AG04449 (cell line): ENCODE measurements around the gene CAPN13.

Experiments
- CTCF ChIA-PET: fragments of 350-600 bp; formaldehyde crosslinking; extraction: SDS; loops from one replicate; lab custom pipeline; 2021; ENCODE audit warnings: antibody characterized with exemption; lab: Yijun Ruan, JAX
- POLR2A ChIA-PET: fragments of 400-600, 350-600 bp; formaldehyde crosslinking; extraction: SDS; loops from one replicate; lab custom pipeline; 2020; ENCODE audit warnings: antibody characterized with exemption, inconsistent platforms; lab: Yijun Ruan, JAX
- DNase-seq: peaks from one replicate; pipeline ENCODE4 v3.0.0-alpha.2; 2010; ENCODE audit warnings: low read depth, low spot score
- H3K4me3 ChIP-seq: 2 replicates; pipeline ENCODE4 v1.5.1; 2011; ENCODE audit warnings: low read depth, mild to moderate bottlenecking, control low read depth, low read length
- TF ChIP-seq, protein P1 (sequence below): IDR thresholded peaks from one replicate; pipeline ENCODE4 v1.5.1; 2011; ENCODE audit warnings: mild to moderate bottlenecking, moderate library complexity, low read length, control low read depth, inconsistent platforms; ENCODE audit not compliant: insufficient read depth; ENCODE audit errors: missing control alignments

Gene CAPN13

DNA sequence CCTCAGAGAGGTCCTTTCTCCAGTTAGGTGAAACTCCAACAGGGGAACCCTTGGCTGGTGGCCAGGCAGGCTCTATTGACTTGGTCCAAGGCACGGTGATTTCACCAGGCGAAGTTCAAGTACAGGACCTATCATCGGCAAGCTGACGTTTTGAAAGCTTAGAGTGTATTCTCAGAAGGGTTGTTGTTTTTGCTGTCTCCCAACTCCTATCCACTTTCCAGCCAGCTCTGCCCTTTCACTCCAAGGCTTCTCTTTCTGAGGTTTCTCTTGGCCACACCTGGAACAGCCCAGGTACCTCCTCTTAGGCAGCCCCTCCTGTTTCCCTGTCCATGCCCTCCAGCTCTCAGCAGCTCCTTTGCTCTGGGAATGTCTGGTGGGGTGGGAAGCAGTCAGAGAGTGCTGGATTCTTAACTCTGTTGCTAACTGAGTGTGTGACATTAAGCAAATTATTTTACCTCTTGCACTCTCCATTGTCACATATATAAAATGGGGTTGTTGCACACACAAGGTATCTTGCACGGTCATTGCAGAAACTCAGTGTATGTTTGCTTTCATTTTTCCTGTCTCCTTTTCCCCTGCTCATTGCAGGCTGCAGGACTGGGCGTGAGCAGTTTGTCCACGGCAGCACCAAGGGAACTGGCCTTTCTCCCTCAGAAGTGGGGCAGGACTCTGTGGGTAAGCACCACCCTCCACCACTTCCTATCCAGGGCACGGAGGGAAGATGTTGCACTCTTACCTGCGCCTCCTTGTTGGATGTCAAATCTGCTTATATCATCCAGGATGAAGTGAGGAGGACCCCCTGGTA lies 30.2 kb downstream of the CAPN13 start:
- TF ChIP-seq, protein P1, sequence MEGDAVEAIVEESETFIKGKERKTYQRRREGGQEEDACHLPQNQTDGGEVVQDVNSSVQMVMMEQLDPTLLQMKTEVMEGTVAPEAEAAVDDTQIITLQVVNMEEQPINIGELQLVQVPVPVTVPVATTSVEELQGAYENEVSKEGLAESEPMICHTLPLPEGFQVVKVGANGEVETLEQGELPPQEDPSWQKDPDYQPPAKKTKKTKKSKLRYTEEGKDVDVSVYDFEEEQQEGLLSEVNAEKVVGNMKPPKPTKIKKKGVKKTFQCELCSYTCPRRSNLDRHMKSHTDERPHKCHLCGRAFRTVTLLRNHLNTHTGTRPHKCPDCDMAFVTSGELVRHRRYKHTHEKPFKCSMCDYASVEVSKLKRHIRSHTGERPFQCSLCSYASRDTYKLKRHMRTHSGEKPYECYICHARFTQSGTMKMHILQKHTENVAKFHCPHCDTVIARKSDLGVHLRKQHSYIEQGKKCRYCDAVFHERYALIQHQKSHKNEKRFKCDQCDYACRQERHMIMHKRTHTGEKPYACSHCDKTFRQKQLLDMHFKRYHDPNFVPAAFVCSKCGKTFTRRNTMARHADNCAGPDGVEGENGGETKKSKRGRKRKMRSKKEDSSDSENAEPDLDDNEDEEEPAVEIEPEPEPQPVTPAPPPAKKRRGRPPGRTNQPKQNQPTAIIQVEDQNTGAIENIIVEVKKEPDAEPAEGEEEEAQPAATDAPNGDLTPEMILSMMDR, result no peak
- DNase-seq, result no peak
- no peak overlapping the region for H3K4me3 ChIP-seq
- ChIA-PET CTCF (no interaction called here), POLR2A (no interaction called here)

DNA sequence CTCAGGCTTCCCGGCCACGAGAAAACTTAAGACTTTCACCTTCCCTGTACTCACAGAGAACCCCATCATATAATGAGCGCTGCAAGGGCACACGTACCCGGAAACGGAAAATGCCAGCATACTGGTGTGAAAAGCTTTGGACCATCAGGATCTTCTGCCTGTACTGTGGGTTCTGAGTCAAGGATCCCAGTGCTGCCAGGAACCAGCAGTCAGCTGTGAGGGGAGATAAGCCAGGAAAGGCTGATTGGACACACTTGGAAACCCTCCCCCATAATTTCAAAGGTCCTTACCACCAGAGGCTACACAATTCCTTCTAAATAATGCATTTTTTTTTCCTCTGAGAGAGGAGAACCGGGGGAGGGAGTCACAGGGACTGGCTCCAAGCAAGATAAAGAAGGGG lies 31.4 kb downstream of the CAPN13 start:
- DNase-seq, result no peak
- CTCF ChIA-PET, result no interaction called here
- TF ChIP-seq, protein P1, result no peak
- H3K4me3 ChIP-seq, result no peak overlapping the region
- POLR2A ChIA-PET, result no interaction called here

DNA sequence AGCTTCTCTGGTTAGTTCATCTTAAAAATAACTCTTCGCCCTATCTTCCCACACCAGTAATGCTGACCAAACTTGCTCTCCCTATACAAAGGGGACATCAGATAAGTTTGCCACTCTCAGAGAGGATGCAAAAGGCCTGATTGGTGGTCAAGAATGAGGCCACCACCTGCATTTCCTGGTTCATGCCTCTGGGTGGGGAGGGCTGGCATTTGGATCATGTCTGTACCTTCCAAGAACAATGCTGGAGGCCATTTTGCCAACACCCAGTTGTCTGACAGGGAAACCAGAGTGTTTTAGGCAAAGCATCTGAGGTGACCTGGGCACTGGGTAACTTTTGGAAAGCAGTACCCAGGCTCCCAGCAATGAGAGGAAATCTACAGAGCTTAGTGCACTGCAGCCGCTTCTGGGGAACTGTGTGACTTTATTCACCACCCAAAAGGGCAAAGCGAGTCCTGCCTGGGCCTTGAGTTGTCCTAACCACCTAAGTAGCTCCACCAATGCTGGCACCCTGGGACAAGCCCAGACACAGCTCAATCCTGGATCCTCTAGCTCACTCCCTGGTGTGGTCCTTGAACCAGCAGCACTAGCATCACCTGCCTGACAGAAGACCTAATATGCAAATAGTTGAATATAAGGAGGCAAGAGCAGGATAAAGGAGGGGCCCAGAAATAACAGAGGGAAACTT lies 35.1 kb downstream of the CAPN13 start:
- no peak overlapping the region for H3K4me3 ChIP-seq
- TF ChIP-seq, protein P1, result no peak
- no peak for DNase-seq
- ChIA-PET POLR2A (no interaction called here), CTCF (no interaction called here)

DNA sequence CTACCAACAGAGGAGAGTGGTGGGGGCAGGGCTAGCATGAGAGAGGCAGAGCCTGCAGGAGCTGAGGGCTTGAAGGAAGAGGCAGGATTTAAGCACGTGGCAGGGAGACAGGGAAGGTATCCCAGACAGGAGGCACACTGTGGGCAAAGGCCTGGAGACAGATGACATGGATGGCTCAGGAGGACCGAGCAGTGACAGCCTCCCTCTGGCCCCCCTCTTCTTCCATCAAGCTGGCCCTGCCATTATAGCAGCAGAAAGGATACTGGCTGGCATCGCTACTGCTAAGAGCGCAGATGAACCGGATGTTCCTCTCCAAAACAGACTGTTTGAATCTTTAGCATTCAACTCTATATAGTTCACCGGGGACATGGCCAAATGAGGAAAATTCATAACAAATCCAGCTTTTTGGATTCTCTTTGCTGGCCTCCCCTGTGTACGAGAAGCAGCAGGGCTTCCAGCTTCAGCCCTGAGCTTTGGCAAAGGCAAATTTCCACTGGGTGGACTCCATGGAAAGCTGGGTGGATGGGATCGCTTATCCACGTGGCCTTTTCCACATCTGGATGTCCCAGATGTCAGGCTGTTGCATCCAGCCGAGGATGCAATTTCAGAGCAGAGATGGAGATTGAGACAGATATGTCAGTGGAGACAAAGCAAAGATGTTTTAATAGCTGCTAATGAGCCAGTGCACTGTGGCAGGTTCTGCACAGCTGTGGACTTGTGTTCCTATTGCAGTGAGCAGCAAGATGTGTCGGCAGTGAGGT lies 36.2 kb downstream of the CAPN13 start:
- CTCF ChIA-PET, result no interaction called here
- TF ChIP-seq, protein P1, result no peak
- H3K4me3 ChIP-seq, result no peak overlapping the region
- DNase-seq, result no peak
- POLR2A ChIA-PET, result no interaction called here

DNA sequence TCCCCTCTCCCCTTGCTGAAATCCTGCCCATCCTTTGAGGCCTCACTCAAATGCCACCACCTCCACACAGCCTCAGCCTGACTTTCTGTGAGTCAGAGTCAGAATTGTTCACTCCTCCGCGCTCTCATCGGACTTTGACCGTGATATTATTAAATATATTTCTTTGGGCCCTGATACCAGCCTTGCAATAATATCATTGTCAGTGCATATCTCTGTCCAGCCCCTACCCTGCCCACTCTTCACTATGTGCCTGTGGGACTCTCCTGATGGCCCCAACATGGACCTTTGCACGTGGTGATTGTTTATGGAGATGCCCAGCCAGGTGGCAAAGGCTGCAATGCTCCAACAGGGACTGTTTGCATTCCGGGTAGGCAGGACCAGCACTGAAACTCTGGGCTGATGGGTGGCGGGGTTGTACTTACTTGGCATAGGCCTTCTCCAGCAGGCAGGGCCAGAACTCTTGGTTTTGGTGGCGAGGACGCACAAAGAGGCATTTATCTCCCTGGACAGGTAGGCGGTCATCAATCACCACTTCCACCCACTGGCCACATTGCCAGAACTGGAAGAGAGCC lies 37.3 kb downstream of the CAPN13 start:
- TF ChIP-seq, protein P1, result no peak
- ChIA-PET CTCF (no interaction called here), POLR2A (no interaction called here)
- H3K4me3 ChIP-seq, result no peak overlapping the region
- DNase-seq, result no peak

DNA sequence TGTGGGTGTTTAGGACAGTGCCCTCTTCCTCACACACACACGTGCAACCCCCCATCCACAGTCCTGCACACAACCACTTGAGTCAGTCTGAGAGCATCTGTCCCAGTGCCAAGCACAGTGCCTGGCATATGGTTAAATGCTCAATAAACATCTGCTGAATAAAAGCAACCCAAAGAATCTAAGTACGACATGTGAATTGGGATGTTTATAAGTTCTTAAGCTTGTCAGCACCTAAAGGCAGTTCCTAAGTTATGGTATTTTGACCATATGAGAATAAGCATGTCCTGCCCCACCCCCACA lies 37.8 kb downstream of the CAPN13 start:
- TF ChIP-seq, protein P1, result no peak
- no peak for DNase-seq
- ChIA-PET POLR2A (no interaction called here), CTCF (no interaction called here)
- no peak overlapping the region for H3K4me3 ChIP-seq
